SK-N-SH (cell line): Measurements from ENCODE around the gene CFAP57. TPM values are rescaled to one million over a fixed set of nuclear protein-coding genes. Genes with fewer than 3 reads are reported as not detected.

Experiments
- CTCF ChIA-PET: fragments of 300-600, 350-600 bp; formaldehyde crosslinking; extraction: SDS; loops from one replicate; lab custom pipeline; 2021; lab: Yijun Ruan, JAX
- POLR2A ChIA-PET: fragments of 350-600 bp; sonication (Branson Sonifier 250); formaldehyde crosslinking; extraction: SDS; loops from one replicate; lab custom pipeline; 2020; ENCODE audit warnings: antibody characterized with exemption, inconsistent platforms; lab: Yijun Ruan, JAX
- DNase-seq: peaks from one replicate; pipeline ENCODE4 v3.0.0; 2012
- H2AFZ ChIP-seq: fragments of 200-600 bp; sonication (generic); 2 replicates; pipeline ENCODE4 v1.8.1; 2016; ENCODE audit warnings: antibody characterized with exemption, mild to moderate bottlenecking, low read depth
- H3F3A ChIP-seq: fragments of 200-600 bp; sonication (generic); replicated peaks from 2 replicates; pipeline ENCODE3; 2016; ENCODE audit warnings: antibody characterized with exemption, mild to moderate bottlenecking; ENCODE audit not compliant: insufficient read depth
- H3K27ac ChIP-seq, 2 experiments: fragments of 200-500 bp in 1 of 2; fragments of 200-600 bp in 1 of 2; sonication (Bioruptor generic) in 1 of 2; sonication (generic), shearing (Covaris generic) in 1 of 2; 2 replicates each; pipeline versions ENCODE4 v1.5.1 to v1.6.1; 2014 to 2016; ENCODE audit warnings: low read depth in 2 of 2, inconsistent platforms in 1 of 2, low read length in 1 of 2, mild to moderate bottlenecking in 1 of 2, mixed read lengths in 1 of 2
- H3K27me3 ChIP-seq: fragments of 200-600 bp; sonication (generic), shearing (Covaris generic); 2 replicates; pipeline ENCODE4 v1.6.1; 2016; ENCODE audit warnings: mixed run types; ENCODE audit not compliant: insufficient read depth
- H3K36me3 ChIP-seq, 2 experiments: fragments of 200-500 bp in 1 of 2; fragments of 200-600 bp in 1 of 2; sonication (Bioruptor generic) in 1 of 2; sonication (generic) in 1 of 2; replicated peaks in 1 of 2; 2 replicates each; pipeline versions ENCODE3 to v1.5.1; 2014 to 2016; ENCODE audit warnings: low read length in 1 of 2, mild to moderate bottlenecking in 1 of 2; ENCODE audit not compliant: insufficient read depth in 2 of 2, control insufficient read depth in 1 of 2
- H3K4me1 ChIP-seq, 2 experiments: fragments of 200-500 bp in 1 of 2; fragments of 200-600 bp in 1 of 2; sonication (Bioruptor generic) in 1 of 2; sonication (generic), shearing (Covaris generic) in 1 of 2; 2 replicates each; pipeline versions ENCODE4 v1.5.1 to v1.6.1; 2014 to 2016; ENCODE audit warnings: low read depth in 1 of 2, low read length in 1 of 2, mixed run types in 1 of 2; ENCODE audit not compliant: insufficient read depth in 2 of 2, control insufficient read depth in 1 of 2
- H3K4me2 ChIP-seq: fragments of 200-600 bp; sonication (generic), shearing (Covaris generic); 2 replicates; pipeline ENCODE4 v1.6.1; 2017; ENCODE audit warnings: mixed run types
- H3K4me3 ChIP-seq, 2 experiments: fragments of 200-500 bp in 1 of 2; fragments of 200-600 bp in 1 of 2; sonication (Bioruptor generic) in 1 of 2; sonication (generic), shearing (Covaris generic) in 1 of 2; 2 replicates each; pipeline versions ENCODE4 v1.5.1 to v1.8.1; 2014 to 2016; ENCODE audit warnings: low read depth in 2 of 2, inconsistent platforms in 1 of 2, low read length in 1 of 2, mild to moderate bottlenecking in 1 of 2, mixed read lengths in 1 of 2, moderate library complexity in 1 of 2
- H3K79me2 ChIP-seq: fragments of 200-600 bp; sonication (generic); 2 replicates; pipeline ENCODE4 v1.8.1; 2017; ENCODE audit warnings: mild to moderate bottlenecking; ENCODE audit not compliant: insufficient read depth
- H3K9ac ChIP-seq: fragments of 200-600 bp; sonication (generic); 2 replicates; pipeline ENCODE4 v1.6.1; 2017; ENCODE audit warnings: mixed run types
- H3K9me2 ChIP-seq: fragments of 200-600 bp; sonication (generic); 2 replicates; pipeline ENCODE4 v1.6.1; 2017; ENCODE audit warnings: mixed run types
- H3K9me3 ChIP-seq: fragments of 200-600 bp; sonication (generic); 2 replicates; pipeline ENCODE4 v1.6.1; 2017; ENCODE audit warnings: mixed run types, mild to moderate bottlenecking, moderate library complexity
- H4K20me1 ChIP-seq: fragments of 200-600 bp; sonication (generic); 2 replicates; pipeline ENCODE4 v1.6.1; 2017; ENCODE audit warnings: mild to moderate bottlenecking, mixed run types; ENCODE audit not compliant: insufficient read depth
- ELF1 ChIP-seq: IDR thresholded peaks from 2 replicates; pipeline ENCODE4 v1.4.0; 2012
- FOSL2 ChIP-seq: IDR thresholded peaks from 2 replicates; pipeline ENCODE4 v1.4.0; 2012; ENCODE audit warnings: low read depth, mild to moderate bottlenecking, moderate library complexity, borderline replicate concordance
- GATA2 ChIP-seq: sonication (generic); formaldehyde crosslinking; IDR thresholded peaks from 2 replicates; pipeline ENCODE4 v1.5.0; 2020; ENCODE audit warnings: mild to moderate bottlenecking, missing genetic modification reagents
- MXI1 ChIP-seq: IDR thresholded peaks from 2 replicates; pipeline ENCODE4 v1.6.1; 2012; ENCODE audit warnings: mild to moderate bottlenecking, low read depth, low read length, improper control_type of control experiment
- NFIC ChIP-seq: IDR thresholded peaks from 2 replicates; pipeline ENCODE4 v1.4.0; 2012; ENCODE audit warnings: borderline replicate concordance
- POLR2AphosphoS5 ChIP-seq: IDR thresholded peaks from 2 replicates; pipeline ENCODE4 v1.6.1; 2012; ENCODE audit warnings: low read depth, low read length
- RAD21 ChIP-seq: IDR thresholded peaks from 2 replicates; pipeline ENCODE4 v1.6.1; 2012; ENCODE audit warnings: mild to moderate bottlenecking, low read length
- RCOR1 ChIP-seq: fragments of 150-350 bp; IDR thresholded peaks from 2 replicates; pipeline ENCODE4 v1.6.1; 2017; ENCODE audit warnings: antibody characterized with exemption, low read length
- RXRA ChIP-seq: IDR thresholded peaks from 2 replicates; pipeline ENCODE4 v1.4.0; 2012; ENCODE audit warnings: low read depth, mild to moderate bottlenecking, borderline replicate concordance
- SMC3 ChIP-seq: IDR thresholded peaks from 2 replicates; pipeline ENCODE4 v1.6.1; 2012; ENCODE audit warnings: low read depth, low read length, improper control_type of control experiment
- TAF1 ChIP-seq: IDR thresholded peaks from 2 replicates; pipeline ENCODE4 v1.6.1; 2012; ENCODE audit warnings: low read depth, mild to moderate bottlenecking, low read length, moderate library complexity, borderline replicate concordance
- TCF12 ChIP-seq: IDR thresholded peaks from 2 replicates; pipeline ENCODE4 v1.4.0; 2012
- YY1 ChIP-seq: IDR thresholded peaks from 2 replicates; pipeline ENCODE4 v1.4.0; 2012; ENCODE audit warnings: low read depth, mild to moderate bottlenecking
- WGBS: methylation state at CpG from one replicate; pipeline ENCODE4 v1.1.6; 2017; ENCODE audit warnings: low lambda C conversion rate; 5-methylcytosine and 5-hydroxymethylcytosine counted together
- polyA plus RNA-seq, 3 experiments: library from polyadenylated mRNA; depleted of rRNA; stranded (reverse); fragments of >200 nt; gene quantifications; 2 replicates each; pipeline ENCODE4 v1.2.3, GENCODE V29; 2012
- TF ChIP-seq, protein P1 (sequence below): IDR thresholded peaks from 2 replicates; pipeline ENCODE4 v1.4.0; 2012; ENCODE audit warnings: low read depth, borderline replicate concordance
- TF ChIP-seq, protein P2 (sequence below): IDR thresholded peaks from 2 replicates; pipeline ENCODE4 v1.4.0; 2012; ENCODE audit warnings: low read depth
- TF ChIP-seq, protein P3 (sequence below): IDR thresholded peaks from 2 replicates; pipeline ENCODE4 v1.6.1; 2012; ENCODE audit warnings: mild to moderate bottlenecking, low read depth, low read length, moderate library complexity
- TF ChIP-seq, protein P4 (sequence below): fragments of 150-350 bp; IDR thresholded peaks from 2 replicates; pipeline ENCODE4 v1.6.1; 2016; ENCODE audit warnings: mild to moderate bottlenecking, low read depth, low read length
- TF ChIP-seq, protein P5 (sequence below): IDR thresholded peaks from 2 replicates; pipeline ENCODE4; 2012

Gene CFAP57
- polyA plus RNA-seq, 1 of the 3 experiments (the other 2 are of a cell fraction), result 0.36 TPM

DNA sequence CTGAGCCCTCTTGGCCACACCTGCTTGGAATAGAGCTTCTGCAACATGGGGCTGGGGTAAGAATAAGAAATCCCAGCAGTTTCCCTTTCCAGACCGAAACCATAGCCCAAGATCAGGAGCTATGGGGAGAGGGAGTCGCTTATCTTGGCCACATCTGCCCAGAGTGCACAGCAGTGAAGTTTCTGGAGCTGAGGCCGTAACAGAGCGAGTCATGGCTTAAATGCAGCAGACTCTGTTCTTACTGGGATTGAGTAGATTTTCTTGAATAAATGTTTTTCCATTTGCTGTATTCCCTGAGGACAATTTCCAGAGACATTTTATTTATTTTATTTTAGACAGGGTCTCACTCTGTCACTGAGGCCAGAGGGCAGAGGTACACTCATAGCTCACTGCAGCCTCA, 33.5 kb downstream of the CFAP57 start:
- no peak for DNase-seq
- Histone ChIP-seq H3K9me2 (no peaks in the 10 kb centered on the region), H3K4me3 (no peak overlapping the region), H3K79me2 (no peaks in the 10 kb centered on the region), H3K9me3 (no peaks in the 10 kb centered on the region), H3K27ac (peak overlapping the region; percentile 23 to 95; a peak in 3 of 4 replicates), H2AFZ (no peak overlapping the region), H3K27me3 (no peaks in the 10 kb centered on the region), H3K4me2 (peak overlapping the region; percentile 60), H4K20me1 (no peaks in the 10 kb centered on the region), H3K36me3 (no peaks in the 10 kb centered on the region), H3K4me1 (peaks cover 0 to 23% of the 10 kb centered on the region in 2 experiments; a peak in 2 of 4 replicates), H3K9ac (no peak overlapping the region; the same call in 1 of the 2 replicates), H3F3A (peaks cover 25% of the 10 kb centered on the region)
- POLR2A ChIA-PET, result no interaction called here
- 76% methylated on average over 4 of the region's 4 CpGs for WGBS
- TF ChIP-seq MXI1 (no peak), TCF12 (peak; percentile 22; the same call in 1 of the 2 replicates)
- CTCF ChIA-PET, result interaction anchor here (1.2 to 1.3 kb wide), 2 partner anchors 103 to 270 kb away, joined by 3 read pairs; no protein-coding TSS in a partner anchor

DNA sequence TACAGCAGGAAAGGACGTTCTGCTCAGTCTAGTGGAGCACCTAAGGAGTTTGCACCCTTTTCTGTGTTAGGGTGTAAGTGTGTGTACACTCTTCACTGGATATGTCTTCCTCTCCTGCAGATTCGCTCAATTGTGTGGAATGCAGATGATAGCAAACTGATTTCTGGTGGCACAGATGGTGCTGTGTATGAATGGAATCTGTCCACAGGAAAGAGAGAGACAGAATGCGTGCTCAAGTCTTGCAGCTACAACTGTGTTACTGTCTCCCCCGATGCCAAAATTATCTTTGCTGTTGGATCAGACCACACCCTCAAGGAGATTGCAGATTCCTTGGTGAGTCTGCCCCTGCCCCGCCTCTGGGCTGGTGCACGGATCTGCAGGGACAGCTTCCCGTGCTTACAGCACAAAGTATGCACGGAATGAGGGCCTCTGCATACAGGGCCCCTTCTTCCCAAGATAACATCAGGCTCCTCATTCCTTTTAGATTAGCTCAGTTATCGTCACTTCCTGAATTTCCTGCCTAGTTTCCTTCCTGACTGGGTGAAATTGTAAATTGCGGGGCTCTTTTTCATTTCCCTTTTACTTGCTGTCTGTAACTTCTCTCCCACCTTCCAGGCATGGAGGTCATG, 34.6 kb downstream of the CFAP57 start:
- peak overlapping the region; percentile 77 to 95; a peak in 3 of 4 replicates for H3K27ac ChIP-seq
- H4K20me1 ChIP-seq, result no peaks in the 10 kb centered on the region
- peak overlapping the region; percentile 58 for H3K9ac ChIP-seq
- H3K4me2 ChIP-seq, result peak overlapping the region; percentile 60
- 7% methylated on average over 7 of the region's 10 CpGs for WGBS
- no peaks in the 10 kb centered on the region for H3K79me2 ChIP-seq
- no peaks in the 10 kb centered on the region for H3K9me3 ChIP-seq
- H3K4me1 ChIP-seq, result peaks cover 0 to 23% of the 10 kb centered on the region in 2 experiments; a peak in 2 of 4 replicates
- ChIA-PET POLR2A (no interaction called here), CTCF (interaction anchor here (1.3 to 1.7 kb wide), 3 partner anchors 9 to 102 kb away, joined by 3 to 5 read pairs (median 4); no protein-coding TSS in a partner anchor)
- no peaks in the 10 kb centered on the region for H3K9me2 ChIP-seq
- H3K36me3 ChIP-seq, result no peaks in the 10 kb centered on the region
- H3K4me3 ChIP-seq, result 0 out of 4 replicates have a peak overlapping the region, but pooled peaks have one; percentile 6 to 16
- H3F3A ChIP-seq, result peaks cover 25% of the 10 kb centered on the region
- no peaks in the 10 kb centered on the region for H3K27me3 ChIP-seq
- DNase-seq, result no peak
- peak overlapping the region; percentile 75 for H2AFZ ChIP-seq
- peak; percentile 37 for TF ChIP-seq TAF1
- no peak for TF ChIP-seq RCOR1
- 0 out of 2 replicates have a peak, but pooled peaks have one; percentile 50 for TF ChIP-seq YY1
- TF ChIP-seq GATA2, result no peak
- peak; percentile 69; the same call in 1 of the 2 replicates for TF ChIP-seq NFIC
- peak; percentile 87 for TF ChIP-seq FOSL2
- peak; percentile 77; the same call in 1 of the 2 replicates for TF ChIP-seq RXRA
- TF ChIP-seq, protein P1, sequence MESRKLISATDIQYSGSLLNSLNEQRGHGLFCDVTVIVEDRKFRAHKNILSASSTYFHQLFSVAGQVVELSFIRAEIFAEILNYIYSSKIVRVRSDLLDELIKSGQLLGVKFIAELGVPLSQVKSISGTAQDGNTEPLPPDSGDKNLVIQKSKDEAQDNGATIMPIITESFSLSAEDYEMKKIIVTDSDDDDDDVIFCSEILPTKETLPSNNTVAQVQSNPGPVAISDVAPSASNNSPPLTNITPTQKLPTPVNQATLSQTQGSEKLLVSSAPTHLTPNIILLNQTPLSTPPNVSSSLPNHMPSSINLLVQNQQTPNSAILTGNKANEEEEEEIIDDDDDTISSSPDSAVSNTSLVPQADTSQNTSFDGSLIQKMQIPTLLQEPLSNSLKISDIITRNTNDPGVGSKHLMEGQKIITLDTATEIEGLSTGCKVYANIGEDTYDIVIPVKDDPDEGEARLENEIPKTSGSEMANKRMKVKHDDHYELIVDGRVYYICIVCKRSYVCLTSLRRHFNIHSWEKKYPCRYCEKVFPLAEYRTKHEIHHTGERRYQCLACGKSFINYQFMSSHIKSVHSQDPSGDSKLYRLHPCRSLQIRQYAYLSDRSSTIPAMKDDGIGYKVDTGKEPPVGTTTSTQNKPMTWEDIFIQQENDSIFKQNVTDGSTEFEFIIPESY, result peak; percentile 72; the same call in 1 of the 2 replicates
- peak; percentile 92 for TF ChIP-seq TCF12
- TF ChIP-seq POLR2AphosphoS5, result peak; percentile 87
- TF ChIP-seq, protein P2, sequence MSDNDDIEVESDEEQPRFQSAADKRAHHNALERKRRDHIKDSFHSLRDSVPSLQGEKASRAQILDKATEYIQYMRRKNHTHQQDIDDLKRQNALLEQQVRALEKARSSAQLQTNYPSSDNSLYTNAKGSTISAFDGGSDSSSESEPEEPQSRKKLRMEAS, result peak; percentile 42; the same call in 1 of the 2 replicates
- TF ChIP-seq, protein P3, sequence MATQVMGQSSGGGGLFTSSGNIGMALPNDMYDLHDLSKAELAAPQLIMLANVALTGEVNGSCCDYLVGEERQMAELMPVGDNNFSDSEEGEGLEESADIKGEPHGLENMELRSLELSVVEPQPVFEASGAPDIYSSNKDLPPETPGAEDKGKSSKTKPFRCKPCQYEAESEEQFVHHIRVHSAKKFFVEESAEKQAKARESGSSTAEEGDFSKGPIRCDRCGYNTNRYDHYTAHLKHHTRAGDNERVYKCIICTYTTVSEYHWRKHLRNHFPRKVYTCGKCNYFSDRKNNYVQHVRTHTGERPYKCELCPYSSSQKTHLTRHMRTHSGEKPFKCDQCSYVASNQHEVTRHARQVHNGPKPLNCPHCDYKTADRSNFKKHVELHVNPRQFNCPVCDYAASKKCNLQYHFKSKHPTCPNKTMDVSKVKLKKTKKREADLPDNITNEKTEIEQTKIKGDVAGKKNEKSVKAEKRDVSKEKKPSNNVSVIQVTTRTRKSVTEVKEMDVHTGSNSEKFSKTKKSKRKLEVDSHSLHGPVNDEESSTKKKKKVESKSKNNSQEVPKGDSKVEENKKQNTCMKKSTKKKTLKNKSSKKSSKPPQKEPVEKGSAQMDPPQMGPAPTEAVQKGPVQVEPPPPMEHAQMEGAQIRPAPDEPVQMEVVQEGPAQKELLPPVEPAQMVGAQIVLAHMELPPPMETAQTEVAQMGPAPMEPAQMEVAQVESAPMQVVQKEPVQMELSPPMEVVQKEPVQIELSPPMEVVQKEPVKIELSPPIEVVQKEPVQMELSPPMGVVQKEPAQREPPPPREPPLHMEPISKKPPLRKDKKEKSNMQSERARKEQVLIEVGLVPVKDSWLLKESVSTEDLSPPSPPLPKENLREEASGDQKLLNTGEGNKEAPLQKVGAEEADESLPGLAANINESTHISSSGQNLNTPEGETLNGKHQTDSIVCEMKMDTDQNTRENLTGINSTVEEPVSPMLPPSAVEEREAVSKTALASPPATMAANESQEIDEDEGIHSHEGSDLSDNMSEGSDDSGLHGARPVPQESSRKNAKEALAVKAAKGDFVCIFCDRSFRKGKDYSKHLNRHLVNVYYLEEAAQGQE, result peak; percentile 56; the same call in 1 of the 2 replicates
- no peak for TF ChIP-seq RAD21
- TF ChIP-seq, protein P4, sequence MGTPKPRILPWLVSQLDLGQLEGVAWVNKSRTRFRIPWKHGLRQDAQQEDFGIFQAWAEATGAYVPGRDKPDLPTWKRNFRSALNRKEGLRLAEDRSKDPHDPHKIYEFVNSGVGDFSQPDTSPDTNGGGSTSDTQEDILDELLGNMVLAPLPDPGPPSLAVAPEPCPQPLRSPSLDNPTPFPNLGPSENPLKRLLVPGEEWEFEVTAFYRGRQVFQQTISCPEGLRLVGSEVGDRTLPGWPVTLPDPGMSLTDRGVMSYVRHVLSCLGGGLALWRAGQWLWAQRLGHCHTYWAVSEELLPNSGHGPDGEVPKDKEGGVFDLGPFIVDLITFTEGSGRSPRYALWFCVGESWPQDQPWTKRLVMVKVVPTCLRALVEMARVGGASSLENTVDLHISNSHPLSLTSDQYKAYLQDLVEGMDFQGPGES, result no peak
- TF ChIP-seq, protein P5, sequence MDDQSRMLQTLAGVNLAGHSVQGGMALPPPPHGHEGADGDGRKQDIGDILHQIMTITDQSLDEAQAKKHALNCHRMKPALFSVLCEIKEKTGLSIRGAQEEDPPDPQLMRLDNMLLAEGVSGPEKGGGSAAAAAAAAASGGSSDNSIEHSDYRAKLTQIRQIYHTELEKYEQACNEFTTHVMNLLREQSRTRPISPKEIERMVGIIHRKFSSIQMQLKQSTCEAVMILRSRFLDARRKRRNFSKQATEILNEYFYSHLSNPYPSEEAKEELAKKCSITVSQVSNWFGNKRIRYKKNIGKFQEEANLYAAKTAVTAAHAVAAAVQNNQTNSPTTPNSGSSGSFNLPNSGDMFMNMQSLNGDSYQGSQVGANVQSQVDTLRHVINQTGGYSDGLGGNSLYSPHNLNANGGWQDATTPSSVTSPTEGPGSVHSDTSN, result peak; percentile 78
- TF ChIP-seq SMC3, result no peak
- peak; percentile 70 for TF ChIP-seq ELF1
